GDM1 (cell line): ENCODE measurements around the gene GEMIN5.

Experiments
- DNase-seq: peaks from one replicate; lab custom pipeline; 2025; lab: John Stamatoyannopoulos, UW

Gene GEMIN5

DNA sequence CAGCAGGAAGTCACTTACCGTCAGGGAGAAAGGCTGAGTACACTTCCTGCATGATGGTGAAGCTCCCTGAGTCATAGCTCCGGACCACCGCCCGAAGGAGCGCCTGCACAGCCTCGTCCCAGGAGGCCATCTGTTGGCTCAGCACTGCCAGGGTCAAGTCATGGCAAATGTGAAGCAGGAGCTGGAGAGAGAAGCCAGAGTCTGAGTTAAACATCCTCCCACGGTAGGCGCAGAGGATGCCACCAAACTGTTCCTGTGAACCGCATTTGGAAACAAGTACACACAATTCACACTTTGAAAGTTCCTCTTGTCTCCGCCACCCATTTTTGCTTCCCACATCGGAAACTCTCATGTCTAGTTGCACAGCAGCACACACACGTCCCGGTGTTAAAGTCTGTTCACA is 45.6 kb downstream of the GEMIN5 start:
- no peak for DNase-seq

DNA sequence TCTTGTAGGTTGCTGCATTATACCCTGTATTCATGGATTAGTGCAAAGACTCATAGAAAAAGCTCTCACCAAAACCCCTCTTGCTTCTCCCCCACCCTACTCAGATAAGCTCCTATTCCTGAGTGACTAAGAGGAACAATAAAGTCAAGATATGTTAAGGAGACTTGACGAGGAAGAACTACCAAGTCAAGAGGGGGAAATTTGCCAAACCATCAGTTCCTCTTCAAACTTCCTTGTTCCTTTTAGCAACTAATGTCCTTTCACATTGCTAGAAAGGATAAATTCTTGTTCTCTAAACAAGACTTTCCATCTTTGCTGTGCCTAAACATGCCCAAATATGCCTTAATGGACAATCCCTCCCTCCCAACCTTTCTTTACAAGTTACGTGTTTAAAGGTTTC is 52.6 kb downstream of the GEMIN5 start:
- DNase-seq = no peak

DNA sequence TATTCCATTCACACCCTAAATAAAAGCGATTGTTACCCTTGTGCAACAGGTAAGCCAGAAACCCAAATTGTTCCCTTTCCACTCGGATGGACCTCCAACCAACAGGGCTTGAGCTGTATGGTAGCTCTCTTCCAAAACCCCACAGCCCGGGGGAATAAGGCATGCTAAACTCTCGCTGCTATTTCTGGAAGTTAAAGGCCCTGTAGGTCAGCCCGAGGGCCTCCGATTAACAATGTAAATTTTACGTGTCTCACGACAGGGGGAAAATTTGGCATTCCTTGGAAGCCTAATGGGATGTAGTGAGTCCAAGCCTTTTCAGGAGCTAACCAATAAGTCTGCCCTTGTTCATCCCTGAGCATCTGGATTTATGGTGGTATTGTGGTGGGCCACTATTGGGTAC is 53.6 kb downstream of the GEMIN5 start:
- DNase-seq = no peak

DNA sequence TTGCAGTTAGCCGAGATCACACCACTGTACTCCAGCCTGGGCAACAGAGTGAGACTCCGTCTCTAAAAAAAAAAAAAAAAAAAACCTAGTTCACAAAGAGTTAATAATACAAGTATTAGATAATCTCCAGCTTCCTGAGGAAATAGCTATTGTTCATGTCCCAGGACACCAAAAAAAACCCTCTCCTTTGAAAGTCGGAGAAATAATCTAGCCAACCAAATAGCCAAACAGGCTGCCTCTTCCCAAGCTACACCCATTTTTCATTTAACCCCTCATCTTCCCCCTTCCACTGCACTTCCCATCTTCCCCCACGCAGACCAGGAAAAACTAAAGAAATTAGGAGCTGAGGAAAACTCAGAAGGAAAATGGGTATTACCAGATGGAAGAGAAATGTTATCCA is 56.0 kb downstream of the GEMIN5 start:
- no peak for DNase-seq

DNA sequence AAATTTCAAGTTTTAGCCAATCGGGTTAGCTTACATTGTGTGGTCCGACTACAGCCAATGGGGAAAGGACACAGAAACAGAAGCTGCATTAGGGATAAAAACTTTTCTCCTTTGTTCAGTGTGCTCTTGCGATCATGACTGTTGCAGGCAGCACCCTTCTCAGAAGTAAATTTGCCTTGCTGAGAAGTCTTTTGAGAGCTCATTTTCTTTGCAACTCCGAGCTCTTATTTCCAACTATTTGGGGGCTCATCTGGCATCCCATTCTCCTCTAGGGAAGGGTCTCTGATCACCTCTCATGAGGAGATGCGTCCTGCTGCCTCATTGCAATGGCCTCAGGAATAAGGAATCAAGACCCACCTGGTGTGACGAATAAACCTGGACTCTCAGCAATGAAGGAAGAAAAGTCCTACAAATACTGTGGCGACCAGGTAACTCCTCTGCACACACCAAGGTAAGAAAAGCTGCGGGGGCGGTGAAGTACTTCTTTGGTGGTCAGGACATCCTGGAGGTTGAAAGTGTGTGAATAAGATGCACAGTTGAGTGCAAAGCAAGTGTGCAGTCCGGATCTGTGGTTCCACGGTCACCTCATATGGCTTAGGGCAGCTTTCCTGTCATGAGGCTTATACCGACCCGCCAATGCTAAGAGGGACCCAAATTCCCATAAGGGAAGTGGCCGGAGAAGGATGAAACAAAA is 59.2 kb downstream of the GEMIN5 start:
- DNase-seq = no peak

DNA sequence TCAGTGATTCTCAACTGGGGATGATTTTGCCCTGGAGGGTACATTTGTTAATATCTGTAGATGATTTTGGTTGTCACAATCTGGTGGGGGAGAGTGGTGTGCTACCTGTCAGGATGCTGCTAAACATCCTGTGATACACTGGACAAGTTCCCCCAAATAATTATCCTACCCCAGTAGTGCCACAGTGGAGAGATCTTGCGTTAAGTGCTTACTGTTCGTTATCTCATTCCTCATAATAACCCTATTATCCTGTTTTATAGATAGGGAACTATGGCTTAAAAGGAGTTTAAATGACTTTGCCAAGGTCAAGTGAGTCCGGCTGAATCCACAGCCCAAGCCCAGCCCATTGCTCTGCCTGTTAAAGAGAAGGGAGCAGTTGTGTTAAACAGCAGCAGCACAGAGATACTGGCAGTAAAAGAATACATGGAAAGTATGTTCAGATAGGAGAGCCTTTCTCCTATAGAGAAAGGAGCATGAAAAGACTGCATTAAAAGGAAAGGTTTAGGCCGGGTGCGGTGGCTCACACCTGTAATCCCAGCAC is 64.2 kb downstream of the GEMIN5 start:
- DNase-seq = no peak

DNA sequence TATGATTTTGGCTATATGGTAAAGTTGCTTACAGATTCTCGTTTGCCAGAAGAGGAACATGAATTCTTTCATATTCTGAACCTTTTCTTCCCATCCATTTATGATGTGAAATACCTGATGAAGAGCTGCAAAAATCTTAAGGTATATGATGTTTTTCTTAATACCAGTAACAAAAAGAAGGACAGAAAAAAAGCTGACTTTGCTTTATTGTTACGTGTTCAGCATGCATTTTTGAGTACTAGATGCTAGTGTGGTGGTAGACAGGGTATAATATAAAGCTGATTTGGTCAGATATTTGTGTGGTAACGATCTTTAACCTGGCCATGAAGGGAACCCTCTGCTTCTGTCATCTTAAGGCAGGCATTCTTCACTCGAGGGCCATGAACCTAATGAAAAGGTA is 66.3 kb downstream of the GEMIN5 start:
- DNase-seq = no peak

DNA sequence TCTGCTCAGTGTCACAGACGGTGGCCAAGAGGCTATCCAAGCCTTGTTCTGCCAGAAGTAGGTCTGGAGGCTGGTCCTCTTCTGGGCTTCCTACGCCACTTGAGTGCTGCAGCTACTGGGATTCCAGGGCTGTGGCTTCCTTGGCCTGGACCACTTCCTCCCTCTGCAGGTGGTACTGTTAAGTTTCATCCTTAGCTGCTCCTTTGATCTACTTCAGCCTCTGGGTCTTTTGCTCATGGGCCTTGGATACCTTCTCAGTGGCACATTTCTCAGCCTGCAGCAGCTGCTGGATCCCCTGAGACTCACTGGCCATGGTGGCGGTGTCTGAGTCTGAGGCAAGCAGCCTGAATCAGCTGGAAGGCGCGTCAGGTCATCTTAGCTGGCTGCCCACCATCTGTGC is 69.3 kb downstream of the GEMIN5 start:
- DNase-seq = no peak

DNA sequence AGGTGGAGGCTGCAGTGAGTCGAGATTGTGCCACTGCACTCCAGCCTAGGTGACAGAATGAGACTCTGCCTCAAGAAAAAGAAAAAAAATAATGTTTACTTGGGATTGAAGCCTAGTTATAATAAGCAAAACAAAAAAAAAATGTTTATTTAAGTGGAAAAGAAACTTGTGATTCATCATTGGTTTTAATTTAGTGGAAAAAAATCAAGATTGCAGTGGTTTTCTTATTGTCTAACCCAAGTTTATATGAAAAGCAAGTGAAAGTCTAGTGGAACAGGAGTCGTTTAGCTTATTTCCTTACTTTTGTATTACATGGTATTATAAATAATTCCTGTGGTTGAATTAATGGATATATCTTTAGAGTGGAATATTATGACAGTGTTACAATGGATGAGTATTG is 71.2 kb downstream of the GEMIN5 start:
- DNase-seq = no peak

DNA sequence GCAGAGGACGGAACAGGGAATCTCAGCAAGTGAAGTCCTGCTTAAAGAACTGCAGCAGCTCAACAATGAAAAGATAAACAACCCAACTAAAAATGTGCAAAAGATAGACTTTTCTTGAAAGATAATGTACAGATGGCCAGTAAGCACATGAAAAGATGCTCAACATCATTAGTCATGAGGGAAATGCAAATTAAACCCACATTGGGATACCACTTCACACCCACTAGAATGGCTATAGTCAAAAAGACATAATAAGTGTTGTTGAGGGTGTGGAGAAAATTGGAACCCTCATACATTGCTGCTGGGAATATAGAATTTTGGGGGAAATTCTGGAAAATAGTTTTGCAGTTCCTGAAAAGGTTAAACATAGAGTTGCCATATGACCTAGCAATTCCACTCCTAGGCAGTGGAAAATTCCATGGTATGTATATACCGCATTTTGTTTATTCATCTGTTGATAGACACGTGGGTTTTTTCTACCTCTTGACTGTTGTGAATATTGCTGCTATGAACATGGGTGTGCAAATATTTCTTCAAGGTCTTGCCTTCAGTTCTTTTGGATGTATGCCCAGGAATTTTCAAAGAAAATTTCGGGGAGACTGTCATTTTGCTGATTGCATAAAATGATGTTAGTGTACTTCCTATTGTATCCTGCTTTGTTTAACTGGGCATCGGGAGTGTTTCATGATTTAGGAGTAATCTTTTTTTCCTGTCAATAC is 72.4 kb downstream of the GEMIN5 start:
- no peak for DNase-seq

DNA sequence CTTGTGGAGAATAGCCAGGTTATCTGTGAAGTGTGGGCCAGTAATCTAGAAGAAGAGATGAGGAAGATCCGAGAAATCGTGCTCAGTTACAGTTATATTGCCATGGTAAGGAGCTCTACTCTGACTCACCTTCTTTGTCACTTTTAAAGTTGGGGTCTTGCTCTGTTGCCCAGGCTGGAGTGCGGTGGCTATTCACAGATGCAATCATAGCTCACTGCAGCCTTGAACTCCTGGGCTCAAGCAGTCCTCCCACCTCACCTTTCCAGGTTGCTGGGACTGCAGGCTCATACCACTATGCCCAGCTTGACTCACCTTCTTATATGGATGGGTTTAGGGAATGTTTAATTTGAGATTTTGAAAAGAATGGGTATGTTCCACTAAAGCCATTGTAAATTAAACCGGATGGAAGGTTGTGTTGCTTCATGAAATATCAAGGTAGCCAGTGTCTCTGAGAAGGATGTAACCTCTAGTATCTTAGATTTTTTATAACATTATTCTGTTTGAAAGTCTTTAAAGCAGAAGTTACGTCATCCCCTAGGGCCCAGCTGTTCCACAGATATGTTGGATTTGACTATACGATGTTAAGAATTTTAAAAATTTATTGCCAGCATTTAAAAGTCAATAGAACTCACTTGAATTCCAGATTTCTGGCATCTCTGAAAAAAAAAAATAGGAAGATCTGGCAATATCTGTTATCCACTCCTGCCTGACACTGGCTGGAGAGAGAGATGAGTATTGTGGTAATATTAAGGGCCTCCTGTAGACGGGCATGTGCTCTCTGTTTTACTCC is 74.5 kb downstream of the GEMIN5 start:
- no peak for DNase-seq

DNA sequence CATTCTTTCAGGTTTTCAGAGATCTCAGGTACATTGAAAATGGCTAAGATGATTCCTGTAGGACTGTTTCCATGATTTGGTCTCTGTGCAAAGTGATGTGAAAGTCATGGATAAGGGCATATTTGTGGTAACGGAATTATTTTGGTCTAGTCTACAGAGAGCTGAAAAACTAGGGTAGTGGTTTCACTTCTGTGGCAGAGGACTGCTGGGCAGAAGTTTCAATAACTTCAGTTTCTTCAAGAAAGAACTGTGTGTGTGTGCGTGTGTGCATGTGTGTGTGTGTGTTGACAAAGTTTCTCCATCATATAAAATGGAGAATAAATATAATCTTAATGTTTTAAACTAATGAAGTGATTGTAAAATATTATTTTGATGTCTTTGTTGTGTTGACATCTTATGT is 75.2 kb downstream of the GEMIN5 start:
- DNase-seq = no peak

DNA sequence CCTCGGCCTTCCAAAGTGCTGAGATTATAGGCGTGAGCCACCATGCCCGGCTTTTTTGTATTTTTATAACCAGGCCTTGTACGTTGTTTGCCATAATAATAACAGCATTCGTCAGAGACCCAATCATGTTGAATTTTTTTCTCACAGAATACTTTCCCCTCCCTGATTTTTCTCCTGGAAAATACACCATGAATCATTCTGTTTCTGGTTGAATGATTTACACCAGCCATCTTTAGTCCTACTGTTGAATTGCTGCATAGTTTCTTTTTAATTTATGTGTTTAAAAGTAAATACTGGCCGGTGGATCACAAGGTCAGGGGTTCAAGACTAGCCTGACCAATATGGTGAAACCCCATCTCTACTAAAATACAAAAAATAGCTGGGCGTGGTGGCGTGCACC is 76.1 kb downstream of the GEMIN5 start:
- DNase-seq = no peak

DNA sequence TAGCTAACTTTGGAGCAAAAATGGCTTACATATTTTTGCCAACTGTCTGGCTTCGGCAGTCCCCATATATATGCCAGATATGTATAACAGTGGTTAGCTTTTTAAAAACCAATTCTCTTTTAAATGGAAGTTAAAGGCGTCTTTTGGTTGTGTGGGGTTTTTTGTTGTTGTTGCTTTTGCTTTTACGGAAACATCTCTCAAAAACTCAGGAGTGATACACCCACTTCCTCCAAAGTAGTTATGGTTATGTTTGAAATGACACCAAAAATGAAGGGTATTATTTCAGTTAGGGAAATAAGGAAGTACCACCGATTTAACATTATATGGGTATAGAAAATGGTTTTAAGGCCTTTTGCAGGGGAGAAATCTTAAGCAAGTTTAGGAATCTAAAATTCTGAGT is 77.2 kb downstream of the GEMIN5 start:
- DNase-seq = no peak

DNA sequence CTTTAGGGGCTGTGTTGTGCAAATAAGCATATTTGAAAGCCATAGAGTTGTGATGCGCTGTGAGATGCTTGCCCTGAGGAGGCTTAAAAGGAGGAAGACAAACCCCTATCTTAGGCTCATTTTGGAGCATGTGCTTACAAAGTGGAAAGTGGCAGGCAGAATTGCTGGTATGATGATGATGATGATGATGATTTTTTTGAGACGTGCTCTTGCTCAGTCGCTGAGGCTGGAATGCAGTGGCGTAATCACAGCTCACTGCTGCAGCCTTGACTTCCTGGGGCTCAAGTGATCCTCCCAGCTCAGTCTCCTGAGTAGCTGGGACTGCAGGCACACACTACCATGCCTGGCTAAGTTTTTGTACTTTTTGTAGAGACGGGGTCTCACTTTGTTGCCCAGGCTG is 77.9 kb downstream of the GEMIN5 start:
- DNase-seq = no peak

DNA sequence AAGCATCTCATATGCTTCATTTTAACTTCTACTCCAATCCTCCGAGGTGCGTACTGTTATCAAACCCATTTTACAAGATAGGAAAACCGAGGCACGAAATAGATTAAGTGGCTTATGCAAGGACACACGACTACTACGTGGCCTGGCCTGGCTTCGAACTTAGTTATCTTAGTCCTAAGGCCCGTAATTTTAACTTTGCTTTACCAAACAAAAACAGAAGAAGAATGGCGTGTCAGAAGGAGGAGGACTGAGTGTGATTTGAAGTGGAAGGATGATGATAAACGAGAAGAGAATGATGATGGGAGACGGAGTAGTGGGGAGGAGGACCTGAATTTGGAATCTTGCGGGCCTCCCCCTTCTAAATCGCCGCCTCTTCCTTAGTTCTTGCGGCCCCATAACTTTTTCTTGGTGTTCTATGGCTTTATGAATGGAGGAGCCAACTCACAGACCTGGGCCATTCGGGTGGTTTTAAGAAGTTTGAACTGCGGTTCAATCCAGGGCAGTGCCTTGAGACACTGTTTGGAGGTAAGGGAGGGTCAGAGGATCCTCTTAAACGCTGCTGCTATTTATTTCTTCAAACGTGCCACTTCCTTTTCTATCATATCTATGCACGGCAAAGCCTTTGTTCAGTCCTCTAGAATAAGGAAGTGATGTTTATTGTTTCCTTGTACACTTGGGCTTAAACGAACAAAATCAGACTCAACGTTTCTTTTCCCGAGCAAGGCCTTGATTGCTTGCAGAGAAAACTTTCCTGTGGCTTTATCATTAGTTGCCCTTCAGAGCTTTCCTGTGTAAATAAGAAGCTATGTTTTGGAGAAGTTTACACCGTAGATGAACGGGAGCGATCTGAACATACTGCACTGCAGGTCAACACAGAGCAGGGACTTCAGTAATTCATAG is 78.8 kb downstream of the GEMIN5 start:
- DNase-seq = no peak

DNA sequence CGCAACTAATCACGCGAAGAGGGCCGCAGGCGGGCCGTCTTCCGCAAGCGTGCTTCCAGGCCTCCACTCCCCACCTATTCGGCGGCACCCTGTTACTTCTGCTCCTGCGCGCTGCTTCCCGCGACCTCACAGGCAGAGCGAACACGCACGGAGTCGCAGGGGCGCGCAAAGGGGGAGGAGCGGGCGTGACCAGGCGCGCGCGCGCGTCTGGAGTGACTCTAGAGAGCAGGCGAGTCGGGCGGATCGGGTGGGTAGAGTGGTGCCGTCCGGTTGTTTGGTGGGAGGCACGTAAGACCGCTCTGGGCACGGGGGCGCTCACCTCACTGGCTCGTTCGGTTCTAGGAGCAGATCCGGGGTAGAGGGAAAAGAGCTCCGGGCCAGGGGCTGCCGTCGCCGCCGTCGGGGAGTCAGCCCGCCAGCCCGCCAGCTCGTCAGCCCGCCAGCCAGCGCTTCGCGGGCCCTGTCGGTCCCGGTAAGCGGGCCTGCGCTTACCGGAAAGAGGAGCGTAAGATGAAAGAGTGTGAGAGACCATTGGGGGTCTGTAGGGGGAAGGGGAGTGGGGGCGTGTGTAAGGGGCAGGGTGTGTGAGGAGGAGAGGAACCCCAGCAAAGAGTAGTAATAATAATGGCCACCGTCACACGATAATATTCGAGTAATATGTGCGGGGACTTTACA is 79.6 kb downstream of the GEMIN5 start, which contains the start of gene CNOT8:
Gene CNOT8, plus strand, starts transcription at position 331 of the 675 bp plus-strand sequence. CDS start 4,652 bp downstream, outside the sequence.
- peak; percentile 98 for DNase-seq

DNA sequence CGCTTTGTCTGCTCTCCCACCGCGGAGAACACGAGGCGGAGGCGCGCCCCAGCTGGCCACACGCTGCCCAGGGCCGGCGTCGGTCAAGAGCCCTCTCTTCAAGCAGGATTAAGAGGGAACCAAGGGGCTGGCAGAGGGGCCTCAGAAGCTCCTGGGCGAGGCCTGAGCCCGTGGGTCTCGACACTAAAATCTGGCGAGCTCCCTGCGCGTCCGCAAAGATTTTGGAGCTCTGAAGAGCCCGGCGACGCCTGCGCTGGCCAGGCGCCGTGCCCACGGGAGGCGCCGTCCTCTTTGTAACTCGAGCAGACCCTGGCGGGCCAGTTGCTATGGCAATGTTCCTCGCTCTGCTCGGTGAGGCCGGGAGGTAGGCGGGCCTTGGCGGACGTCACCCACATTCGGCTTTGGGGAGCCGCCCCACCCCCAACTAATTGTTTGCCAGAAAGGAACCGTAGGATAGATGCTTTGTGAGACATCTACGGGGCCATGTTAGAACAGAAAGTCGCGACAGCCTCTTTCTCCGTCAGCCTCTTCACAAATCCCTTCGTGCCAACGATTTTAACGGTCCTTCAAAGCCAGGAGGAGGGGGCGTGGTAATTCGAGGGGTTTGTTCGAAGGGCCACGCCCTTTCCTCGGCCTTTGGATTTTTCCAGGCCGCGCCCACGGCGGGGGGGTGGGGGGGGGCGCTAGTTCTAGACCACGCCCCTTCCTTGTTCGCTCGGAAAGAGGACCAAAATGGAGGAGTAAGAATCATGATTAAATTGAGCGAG is 80.3 kb downstream of the GEMIN5 start:
- peak; percentile 93 for DNase-seq

DNA sequence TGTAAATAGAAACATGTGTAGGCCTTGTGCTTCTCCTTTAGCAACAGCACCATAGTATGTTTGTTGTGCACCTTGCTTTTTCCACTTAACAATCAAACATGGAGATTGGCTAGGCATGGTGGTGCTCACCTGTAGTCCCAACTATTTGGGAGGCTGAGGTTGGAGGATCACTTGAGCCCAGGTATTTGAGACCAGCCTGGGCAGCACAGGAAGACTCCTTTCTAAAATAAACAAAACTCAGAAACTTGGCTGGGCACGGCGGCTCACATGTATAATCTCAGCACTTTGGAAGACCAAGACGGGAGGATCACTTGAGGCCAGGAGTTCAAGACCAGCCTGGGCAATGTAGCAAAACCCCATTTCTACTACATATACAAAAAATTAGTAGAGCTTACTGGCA is 86.7 kb downstream of the GEMIN5 start:
- no peak for DNase-seq
